Fibroblast of lung (primary cell): Measurements from ENCODE around the gene TENT4A. TPM values are rescaled to one million over a fixed set of nuclear protein-coding genes. Genes with fewer than 3 reads are reported as not detected.

Experiments used
- DNase-seq, 2 donors: peaks; one replicate each; pipeline versions ENCODE4 v3.0.0 to v3.0.0-alpha.2; 2010; ENCODE audit warnings: low read depth in 2 of 2
- H2AFZ ChIP-seq: 2 replicates; pipeline ENCODE4 v1.5.1; 2012; ENCODE audit warnings: low read length, control low read depth, inconsistent platforms
- H3K27ac ChIP-seq: 2 replicates; pipeline ENCODE4 v1.5.1; 2011; ENCODE audit warnings: low read length, control low read depth; ENCODE audit not compliant: insufficient read depth
- H3K27me3 ChIP-seq: 2 replicates; pipeline ENCODE4 v1.5.1; 2011; ENCODE audit warnings: mild to moderate bottlenecking, low read length; ENCODE audit not compliant: control insufficient read depth, insufficient read depth
- H3K36me3 ChIP-seq: 2 replicates; pipeline ENCODE4 v1.5.1; 2011; ENCODE audit warnings: low read length; ENCODE audit not compliant: control insufficient read depth, insufficient read depth
- H3K4me1 ChIP-seq: 2 replicates; pipeline ENCODE4 v1.5.1; 2011; ENCODE audit warnings: low read length; ENCODE audit not compliant: control insufficient read depth, insufficient read depth; ENCODE audit errors: extremely low read depth
- H3K4me2 ChIP-seq: 2 replicates; pipeline ENCODE4 v1.5.1; 2011; ENCODE audit warnings: low read length, control low read depth; ENCODE audit not compliant: insufficient read depth; ENCODE audit errors: extremely low read depth
- H3K4me3 ChIP-seq, 4 experiments: fragments of 200-600 bp in 1 of 4; sonication (generic) in 1 of 4; replicated peaks in 1 of 4; 2 replicates each; pipeline ENCODE4 v1.5.1; 2011 to 2016; ENCODE audit warnings: low read length in 4 of 4, low read depth in 3 of 4, mild to moderate bottlenecking in 3 of 4, control low read depth in 2 of 4, inconsistent platforms in 1 of 4, mixed read lengths in 1 of 4; ENCODE audit not compliant: insufficient read depth in 1 of 4; ENCODE audit errors: control extremely low read depth in 1 of 4
- H3K79me2 ChIP-seq: 2 replicates; pipeline ENCODE4 v1.5.1; 2012; ENCODE audit warnings: mild to moderate bottlenecking, low read length, inconsistent platforms; ENCODE audit not compliant: control insufficient read depth, insufficient read depth
- H3K9ac ChIP-seq: 2 replicates; pipeline ENCODE4 v1.5.1; 2011; ENCODE audit warnings: mild to moderate bottlenecking, low read length, control low read depth; ENCODE audit not compliant: insufficient read depth
- H3K9me3 ChIP-seq: 2 replicates; pipeline ENCODE4 v1.5.1; 2012; ENCODE audit warnings: low read depth, low read length; ENCODE audit not compliant: control insufficient read depth, insufficient read depth
- H4K20me1 ChIP-seq: 2 replicates; pipeline ENCODE4 v1.5.1; 2011; ENCODE audit warnings: low read length; ENCODE audit not compliant: control insufficient read depth, insufficient read depth; ENCODE audit errors: extremely low read depth
- CTCF ChIP-seq, 2 donors: IDR thresholded peaks in 1 of 2; conservative IDR thresholded peaks in 1 of 2; 1 replicate in 1 of 2; 2 replicates in 1 of 2; pipeline ENCODE4 v1.5.1; 2011 to 2012; ENCODE audit warnings: low read length in 2 of 2, control low read depth in 1 of 2, inconsistent platforms in 1 of 2, low read depth in 1 of 2, mild to moderate bottlenecking in 1 of 2
- EZH2 ChIP-seq: IDR thresholded peaks from 2 replicates; pipeline ENCODE4 v1.5.1; 2012; ENCODE audit warnings: low read length, control low read depth, mild to moderate bottlenecking; ENCODE audit errors: missing control alignments
- polyA plus RNA-seq, 2 donors: library from polyadenylated mRNA; depleted of rRNA in 1 of 2; stranded (reverse) in 1 of 2; unstranded in 1 of 2; fragments of >200 nt; gene quantifications; 2 replicates each; pipeline ENCODE4 v1.2.1, GENCODE V29; 2011 to 2012; ENCODE audit warnings: missing spikeins in 1 of 2
- total RNA-seq: library from RNA; depleted of rRNA; stranded (reverse); fragments of >200 nt; gene quantifications from 2 replicates; pipeline ENCODE4 v1.2.1, GENCODE V29; 2014

TENT4A gene
- total and polyA plus RNA-seq, 2 donors (not counting 1 experiment from before 2014, with no cell fraction given) = 3.1 to 10.4 TPM

- no peak overlapping the region for H3K4me2 ChIP-seq
- no peak overlapping the region for H3K4me3 ChIP-seq
- TF ChIP-seq EZH2 (no peak), CTCF (conservative IDR thresholded peaks at IDR 0.05 in 1 of 2, IDR thresholded peaks at IDR 0.05 in 1 of 2; ENCODE audit: low read depth in 1 of 2, low read length in 2 of 2) (no peak)
- no peaks in the 10 kb centered on the region for H3K4me1 ChIP-seq
- no peak overlapping the region for H3K9ac ChIP-seq
- H4K20me1 ChIP-seq = no peaks in the 10 kb centered on the region
- H3K79me2 ChIP-seq = peaks cover 36% of the 10 kb centered on the region
- H3K27ac ChIP-seq = no peak overlapping the region
- DNase-seq = no peak
- no peak overlapping the region for H2AFZ ChIP-seq
- H3K36me3 ChIP-seq = peaks cover 25% of the 10 kb centered on the region
- no peaks in the 10 kb centered on the region for H3K27me3 ChIP-seq
- no peaks in the 10 kb centered on the region for H3K9me3 ChIP-seq
Measured at GRCh38 chr5:6749026-6749716, 35.9 kb downstream of the TENT4A start.

GRCh38 chr5:6750142-6750840, 37.1 kb downstream of the TENT4A start:
- peaks cover 33% of the 10 kb centered on the region for H3K36me3 ChIP-seq
- no peaks in the 10 kb centered on the region for H3K27me3 ChIP-seq
- H3K27ac ChIP-seq = no peak overlapping the region
- H3K4me3 ChIP-seq = no peak overlapping the region
- H3K4me1 ChIP-seq = no peaks in the 10 kb centered on the region
- no peak overlapping the region for H3K4me2 ChIP-seq
- DNase-seq = no peak
- no peak overlapping the region for H3K9ac ChIP-seq
- H3K79me2 ChIP-seq = peaks cover 34% of the 10 kb centered on the region
- H4K20me1 ChIP-seq = no peaks in the 10 kb centered on the region
- H3K9me3 ChIP-seq = no peaks in the 10 kb centered on the region
- H2AFZ ChIP-seq = no peak overlapping the region
- no peak for TF ChIP-seq EZH2
- no peak for TF ChIP-seq CTCF (conservative IDR thresholded peaks at IDR 0.05 in 1 of 2, IDR thresholded peaks at IDR 0.05 in 1 of 2; ENCODE audit: low read depth in 1 of 2, low read length in 2 of 2)

- Histone ChIP-seq H4K20me1 (no peaks in the 10 kb centered on the region), H3K4me1 (no peaks in the 10 kb centered on the region), H3K27ac (no peak overlapping the region), H3K36me3 (peaks cover 35% of the 10 kb centered on the region), H3K9ac (no peak overlapping the region), H3K27me3 (no peaks in the 10 kb centered on the region), H3K9me3 (no peaks in the 10 kb centered on the region), H3K79me2 (peaks cover 29% of the 10 kb centered on the region), H3K4me2 (no peak overlapping the region), H3K4me3 (no peak overlapping the region), H2AFZ (no peak overlapping the region)
- no peak for DNase-seq
- TF ChIP-seq CTCF (conservative IDR thresholded peaks at IDR 0.05 in 1 of 2, IDR thresholded peaks at IDR 0.05 in 1 of 2; ENCODE audit: low read depth in 1 of 2, low read length in 2 of 2) (no peak), EZH2 (no peak)
Measured at GRCh38 chr5:6750951-6751685, 37.9 kb downstream of the TENT4A start.
